ENCODE measurements around the gene ZNF469.
A peak's percentile ranks its signal among the peaks of the same experiment; 100 is the strongest.

Gene ZNF469

GRCh38 chr16:88382491-88383400, at the start of gene ZNF469:
Gene ZNF469 (plus strand): TSS chr16:88382959. CDS start chr16:88427471, 44,512 bp downstream.
- H3K4me3 ChIP-seq (ENCODE audit: low read depth, low read length) = peak within 1 kb of the TSS; percentile 75
- no peak for TF ChIP-seq CTCF (IDR thresholded peaks at IDR 0.05; ENCODE audit: low read depth, low read length)

GRCh38 chr16:88333848-88334777, 48.6 kb upstream of the ZNF469 start:
- no peak for TF ChIP-seq CTCF (IDR thresholded peaks at IDR 0.05; ENCODE audit: low read depth, low read length)
- no peak overlapping the region for H3K4me3 ChIP-seq (ENCODE audit: low read depth, low read length)

- TF ChIP-seq CTCF (IDR thresholded peaks at IDR 0.05; ENCODE audit: low read depth, low read length) = no peak
- H3K4me3 ChIP-seq (ENCODE audit: low read depth, low read length) = no peak overlapping the region
Measured at GRCh38 chr16:88334778-88335720, 47.7 kb upstream of the ZNF469 start.

GRCh38 chr16:88337021-88337420, 45.7 kb upstream of the ZNF469 start:
- H3K4me3 ChIP-seq (ENCODE audit: low read depth, low read length) = no peak overlapping the region
- no peak for TF ChIP-seq CTCF (IDR thresholded peaks at IDR 0.05; ENCODE audit: low read depth, low read length)

- H3K4me3 ChIP-seq (ENCODE audit: low read depth, low read length) = no peak overlapping the region
- TF ChIP-seq CTCF (IDR thresholded peaks at IDR 0.05; ENCODE audit: low read depth, low read length) = no peak
Measured at GRCh38 chr16:88337538-88337937, 45.2 kb upstream of the ZNF469 start.

- H3K4me3 ChIP-seq (ENCODE audit: low read depth, low read length) = no peak overlapping the region
- 0 out of 2 replicates have a peak, but pooled peaks have one; percentile 7 for TF ChIP-seq CTCF (IDR thresholded peaks at IDR 0.05; ENCODE audit: low read depth, low read length)
Measured at GRCh38 chr16:88338111-88338510, 44.6 kb upstream of the ZNF469 start.
